Parathyroid adenoma (tissue), 2 donors: Measurements from ENCODE around the gene HSH2D.
A peak's percentile ranks its signal among the peaks of the same experiment; 100 is the strongest.

Source experiments
- H2AFZ ChIP-seq: fragments of 300-600 bp; sonication (generic); one replicate; pipeline ENCODE4 v1.7.0; 2017; ENCODE audit warnings: antibody characterized with exemption, mild to moderate bottlenecking
- H3K27ac ChIP-seq: fragments of 300-600 bp; sonication (generic); one replicate; pipeline ENCODE4 v1.7.0; 2017
- H3K27me3 ChIP-seq: fragments of 300-600 bp; sonication (generic); one replicate; pipeline ENCODE4 v1.7.0; 2017; ENCODE audit warnings: low read length; ENCODE audit not compliant: control insufficient read depth, insufficient read depth
- H3K36me3 ChIP-seq: fragments of 300-600 bp; sonication (generic); one replicate; pipeline ENCODE4 v1.7.0; 2017; ENCODE audit warnings: low read length; ENCODE audit not compliant: control insufficient read depth, insufficient read depth
- H3K4me1 ChIP-seq: fragments of 300-600 bp; sonication (generic); one replicate; pipeline ENCODE4 v1.7.0; 2017; ENCODE audit warnings: control low read depth
- H3K4me2 ChIP-seq: fragments of 300-600 bp; sonication (generic); one replicate; pipeline ENCODE4 v1.7.0; 2017; ENCODE audit warnings: low read length
- H3K4me3 ChIP-seq: fragments of 300-600 bp; sonication (generic); one replicate; pipeline ENCODE4 v1.7.0; 2017; ENCODE audit warnings: low read depth, low read length
- H3K79me2 ChIP-seq: fragments of 300-600 bp; sonication (generic); one replicate; pipeline ENCODE4 v1.7.0; 2017; ENCODE audit warnings: control low read depth
- H3K9ac ChIP-seq: fragments of 300-600 bp; sonication (generic); one replicate; pipeline ENCODE4 v1.7.0; 2017; ENCODE audit warnings: mild to moderate bottlenecking
- H3K9me3 ChIP-seq: fragments of 300-600 bp; sonication (generic); one replicate; pipeline ENCODE4 v1.7.0; 2017; ENCODE audit warnings: low read length; ENCODE audit not compliant: control insufficient read depth
- TF ChIP-seq, protein P1 (sequence below): fragments of 300-600 bp; sonication (generic); IDR thresholded peaks from one replicate; pipeline ENCODE4 v1.7.0; 2017; ENCODE audit warnings: antibody characterized with exemption, mild to moderate bottlenecking
- donor health status: primary hyperparathyroidism.

Gene HSH2D

DNA sequence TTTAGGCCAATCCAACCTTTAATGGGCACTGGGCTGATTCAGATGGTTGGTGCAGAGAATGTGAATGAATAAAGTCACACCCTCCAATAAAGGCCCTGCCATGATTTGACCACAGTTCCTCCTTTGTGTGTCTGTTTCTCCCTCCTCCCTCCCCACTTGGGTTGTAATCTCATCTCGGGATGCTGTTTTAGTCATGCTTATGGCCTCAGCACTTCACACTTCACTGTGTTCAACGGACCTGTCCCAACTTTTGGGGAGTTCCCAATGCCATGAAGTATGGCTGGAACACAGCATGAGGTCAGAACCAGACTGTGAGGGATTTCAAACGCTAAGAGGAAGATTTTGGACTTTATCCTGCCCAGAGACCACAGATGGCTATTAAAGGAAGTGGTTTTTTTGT is 37.4 kb upstream of the HSH2D start:
- TF ChIP-seq, protein P1, sequence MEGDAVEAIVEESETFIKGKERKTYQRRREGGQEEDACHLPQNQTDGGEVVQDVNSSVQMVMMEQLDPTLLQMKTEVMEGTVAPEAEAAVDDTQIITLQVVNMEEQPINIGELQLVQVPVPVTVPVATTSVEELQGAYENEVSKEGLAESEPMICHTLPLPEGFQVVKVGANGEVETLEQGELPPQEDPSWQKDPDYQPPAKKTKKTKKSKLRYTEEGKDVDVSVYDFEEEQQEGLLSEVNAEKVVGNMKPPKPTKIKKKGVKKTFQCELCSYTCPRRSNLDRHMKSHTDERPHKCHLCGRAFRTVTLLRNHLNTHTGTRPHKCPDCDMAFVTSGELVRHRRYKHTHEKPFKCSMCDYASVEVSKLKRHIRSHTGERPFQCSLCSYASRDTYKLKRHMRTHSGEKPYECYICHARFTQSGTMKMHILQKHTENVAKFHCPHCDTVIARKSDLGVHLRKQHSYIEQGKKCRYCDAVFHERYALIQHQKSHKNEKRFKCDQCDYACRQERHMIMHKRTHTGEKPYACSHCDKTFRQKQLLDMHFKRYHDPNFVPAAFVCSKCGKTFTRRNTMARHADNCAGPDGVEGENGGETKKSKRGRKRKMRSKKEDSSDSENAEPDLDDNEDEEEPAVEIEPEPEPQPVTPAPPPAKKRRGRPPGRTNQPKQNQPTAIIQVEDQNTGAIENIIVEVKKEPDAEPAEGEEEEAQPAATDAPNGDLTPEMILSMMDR = no peak

DNA sequence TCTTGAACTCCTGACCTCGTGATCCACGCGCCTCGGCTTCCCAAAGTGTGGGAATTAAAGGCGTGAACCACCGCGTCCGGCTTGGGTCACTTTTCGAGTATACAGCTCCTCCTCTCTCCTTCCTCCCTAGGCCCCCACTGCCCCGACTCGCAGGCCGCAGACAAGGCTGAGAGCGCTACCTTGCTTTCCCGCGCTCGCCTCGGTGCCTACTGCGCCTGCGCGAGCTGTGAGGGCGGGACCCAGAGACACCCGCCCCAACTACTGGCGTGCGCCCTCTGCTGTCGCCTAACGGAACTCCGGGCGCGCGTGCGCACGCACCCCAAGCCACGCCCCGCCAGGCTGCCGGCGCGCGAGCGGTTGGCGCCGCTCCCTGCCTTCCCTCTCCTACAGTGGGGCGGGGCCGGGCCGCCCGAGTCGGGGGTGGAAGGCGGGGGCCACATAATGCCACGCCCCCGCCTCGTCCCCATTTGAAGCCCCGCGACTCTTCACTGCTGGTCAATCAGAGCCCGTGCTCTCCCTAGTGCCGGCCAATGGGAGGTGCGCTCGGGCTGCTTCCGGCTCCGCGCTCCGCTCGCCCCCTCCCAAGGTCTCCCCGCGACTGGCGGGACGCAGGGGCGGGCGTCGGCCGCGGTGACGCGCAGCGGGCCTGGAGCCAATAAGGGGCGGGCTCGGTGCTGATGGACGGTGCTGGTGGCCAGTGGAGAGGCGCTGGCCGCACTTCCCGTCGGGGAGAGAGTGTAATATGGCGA is 32.2 kb upstream of the HSH2D start, which contains the start of gene RAB8A:
RAB8A (plus strand) TSS at position 730 of the 749 bp plus-strand sequence; CDS start at position 743, 13 bp downstream.
- TF ChIP-seq, protein P1 = peak; percentile 98
- Histone ChIP-seq H3K9ac (peak within 1 kb of the TSS; percentile 56), H3K4me1 (peaks cover 8% of the 10 kb centered on the region), H3K9me3 (no peaks in the 10 kb centered on the region), H3K4me3 (peak within 1 kb of the TSS; percentile 98), H3K36me3 (no peaks in the 10 kb centered on the region), H3K27me3 (no peaks in the 10 kb centered on the region), H3K79me2 (peaks cover 8% of the 10 kb centered on the region), H3K27ac (peak within 1 kb of the TSS; percentile 79), H2AFZ (peak within 1 kb of the TSS; percentile 99), H3K4me2 (peak within 1 kb of the TSS; percentile 91)

More for the DNA sequence above, 37.4 kb upstream of the HSH2D start:
- Histone ChIP-seq H3K9ac (no peak overlapping the region), H3K27ac (no peak overlapping the region), H2AFZ (no peak overlapping the region), H3K79me2 (no peaks in the 10 kb centered on the region), H3K4me1 (no peaks in the 10 kb centered on the region), H3K4me2 (no peak overlapping the region), H3K9me3 (no peaks in the 10 kb centered on the region), H3K27me3 (no peaks in the 10 kb centered on the region), H3K4me3 (no peak overlapping the region), H3K36me3 (no peaks in the 10 kb centered on the region)

DNA sequence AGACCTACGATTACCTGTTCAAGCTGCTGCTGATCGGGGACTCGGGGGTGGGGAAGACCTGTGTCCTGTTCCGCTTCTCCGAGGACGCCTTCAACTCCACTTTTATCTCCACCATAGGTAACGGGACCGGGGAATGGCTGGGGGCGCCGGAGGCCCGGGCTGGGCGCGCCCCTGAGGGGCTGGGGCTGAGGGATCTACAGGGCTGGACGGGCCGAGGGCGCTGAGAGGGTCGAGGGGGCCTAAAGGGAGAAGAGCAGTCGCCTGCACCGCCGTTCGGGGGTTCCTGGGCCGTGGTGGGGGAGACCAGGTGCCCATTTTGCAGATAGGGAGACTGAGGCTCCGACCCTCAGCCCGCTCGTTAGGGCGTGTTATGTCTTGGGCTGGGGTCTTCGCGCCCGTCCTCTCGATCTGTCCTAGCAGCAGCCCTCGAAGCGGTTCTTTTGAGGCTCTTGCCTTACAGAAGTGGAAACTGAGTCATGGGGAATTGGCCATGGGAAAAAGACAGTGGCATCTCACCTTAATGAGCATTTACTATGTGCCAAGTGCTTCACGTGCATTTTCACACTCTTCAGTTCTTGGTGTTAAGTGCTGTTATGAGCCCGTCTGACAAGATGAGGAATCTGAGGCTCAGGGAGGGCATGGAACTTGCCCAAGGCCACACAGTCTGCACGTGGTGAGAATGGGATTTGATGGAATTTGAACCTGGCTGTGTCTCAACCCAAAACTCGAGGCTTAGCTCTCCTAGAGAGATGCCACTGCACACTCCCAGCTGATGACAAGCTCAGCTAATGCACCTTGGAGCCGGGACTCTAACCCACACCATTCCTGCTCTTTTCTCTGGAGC is 31.4 kb upstream of the HSH2D start:
- Histone ChIP-seq H3K9me3 (no peaks in the 10 kb centered on the region), H3K36me3 (no peaks in the 10 kb centered on the region)

DNA sequence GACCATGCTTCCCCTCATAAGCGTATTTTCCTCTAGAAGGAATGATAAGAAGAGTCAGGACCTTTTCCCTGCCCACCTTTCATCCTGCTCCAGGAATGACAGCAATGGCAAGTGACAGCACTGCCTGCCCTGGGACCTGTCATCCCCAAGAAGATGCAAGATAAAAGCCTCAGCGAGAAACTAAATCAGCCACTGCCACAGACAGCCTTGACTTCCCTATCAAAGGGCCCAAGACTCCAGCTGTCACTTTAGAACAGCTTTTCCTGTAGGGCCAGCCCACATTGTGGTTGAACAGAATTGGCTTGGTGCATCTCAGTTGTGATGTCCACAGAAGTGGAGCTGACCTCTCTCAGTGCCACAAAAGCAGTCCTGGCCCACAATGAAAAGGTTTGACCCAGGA is 30.7 kb upstream of the HSH2D start:
- TF ChIP-seq, protein P1 = no peak
- Histone ChIP-seq H3K27me3 (no peaks in the 10 kb centered on the region), H3K9ac (no peak overlapping the region), H3K9me3 (no peaks in the 10 kb centered on the region), H3K4me3 (peak overlapping the region; percentile 98), H2AFZ (no peak overlapping the region), H3K4me2 (peak overlapping the region; percentile 91), H3K79me2 (peaks cover 8% of the 10 kb centered on the region), H3K4me1 (peaks cover 8% of the 10 kb centered on the region), H3K27ac (peak overlapping the region; percentile 34), H3K36me3 (no peaks in the 10 kb centered on the region)

More for the DNA sequence above, 31.4 kb upstream of the HSH2D start:
- Histone ChIP-seq H3K9ac (peak overlapping the region; percentile 56), H3K27ac (peak overlapping the region; percentile 79), H3K4me1 (peaks cover 8% of the 10 kb centered on the region), H3K4me3 (peak overlapping the region; percentile 98), H3K27me3 (no peaks in the 10 kb centered on the region), H2AFZ (peak overlapping the region; percentile 95), H3K4me2 (peak overlapping the region; percentile 91), H3K79me2 (peaks cover 8% of the 10 kb centered on the region)
- TF ChIP-seq, protein P1 = no peak
